Measurements from ENCODE around the gene IGF1.

- TF ChIP-seq POLR2A (IDR thresholded peaks at IDR 0.05; ENCODE audit: low read depth, low read length): no peak
- no peak for TF ChIP-seq POLR2AphosphoS5 (IDR thresholded peaks at IDR 0.05; ENCODE audit: low read depth, low read length)
These were observed 56.9 kb downstream of the IGF1 start for GRCh38 chr12:102423462-102423861.
